NCI-H146 (cell line): Measurements from ENCODE around the gene MAP7.
"Not testable (repeated sequence)": the region's sequence is repeated elsewhere in the genome, so short reads cannot be mapped to it uniquely, and the experiment has no call there.

ENCODE experiments used
- DNase-seq: peaks from one replicate; lab custom pipeline; 2025; lab: John Stamatoyannopoulos, UW

Gene MAP7

GRCh38 chr6:136424901-136425300, 125.3 kb downstream of the MAP7 start:
- DNase-seq, result no peak

DNA sequence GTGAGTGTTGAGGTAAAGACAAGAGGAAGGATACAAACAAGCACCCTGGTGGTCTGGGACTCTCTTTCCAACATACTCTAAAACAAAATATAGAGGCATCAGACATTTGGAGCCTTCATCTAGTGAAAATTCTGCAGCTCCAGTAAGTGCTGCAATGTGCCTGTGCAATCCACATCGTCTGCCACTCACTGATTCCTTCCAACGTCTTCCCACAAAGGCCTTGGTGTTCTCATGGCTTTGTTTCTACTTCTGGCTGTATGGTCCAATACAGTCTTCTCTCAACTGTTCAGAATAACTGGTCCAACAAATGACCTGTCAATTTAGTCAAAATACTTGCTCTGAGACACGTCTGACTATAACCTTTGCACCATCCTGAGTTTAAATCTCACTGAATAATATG, 125.8 kb downstream of the MAP7 start:
- no peak for DNase-seq

GRCh38 chr6:136421537-136422158, 128.6 kb downstream of the MAP7 start:
- DNase-seq, result no peak

DNA sequence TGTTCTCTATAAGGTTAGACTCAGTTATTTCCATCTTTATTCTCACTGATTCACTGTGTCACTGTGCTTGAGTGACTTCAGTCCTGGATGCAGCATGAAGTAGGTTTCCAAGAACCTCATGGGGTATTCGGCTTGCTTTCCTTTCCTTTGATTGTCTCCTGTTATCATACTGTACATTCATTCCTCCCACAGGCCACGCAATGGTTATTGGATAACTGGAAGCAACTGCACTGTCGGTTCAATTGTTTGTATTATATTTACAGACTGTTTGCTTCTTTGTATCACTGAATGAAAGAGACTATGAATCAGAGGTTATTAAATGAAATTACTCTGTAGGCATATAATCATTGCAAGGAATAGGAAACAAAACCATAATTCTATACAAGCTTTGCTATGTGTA, 129.4 kb downstream of the MAP7 start:
- peak; percentile 79 for DNase-seq

- DNase-seq, result no peak
Measured at GRCh38 chr6:136415351-136416007, 134.7 kb downstream of the MAP7 start.

GRCh38 chr6:136412410-136412809, 137.8 kb downstream of the MAP7 start:
- no peak for DNase-seq

DNA sequence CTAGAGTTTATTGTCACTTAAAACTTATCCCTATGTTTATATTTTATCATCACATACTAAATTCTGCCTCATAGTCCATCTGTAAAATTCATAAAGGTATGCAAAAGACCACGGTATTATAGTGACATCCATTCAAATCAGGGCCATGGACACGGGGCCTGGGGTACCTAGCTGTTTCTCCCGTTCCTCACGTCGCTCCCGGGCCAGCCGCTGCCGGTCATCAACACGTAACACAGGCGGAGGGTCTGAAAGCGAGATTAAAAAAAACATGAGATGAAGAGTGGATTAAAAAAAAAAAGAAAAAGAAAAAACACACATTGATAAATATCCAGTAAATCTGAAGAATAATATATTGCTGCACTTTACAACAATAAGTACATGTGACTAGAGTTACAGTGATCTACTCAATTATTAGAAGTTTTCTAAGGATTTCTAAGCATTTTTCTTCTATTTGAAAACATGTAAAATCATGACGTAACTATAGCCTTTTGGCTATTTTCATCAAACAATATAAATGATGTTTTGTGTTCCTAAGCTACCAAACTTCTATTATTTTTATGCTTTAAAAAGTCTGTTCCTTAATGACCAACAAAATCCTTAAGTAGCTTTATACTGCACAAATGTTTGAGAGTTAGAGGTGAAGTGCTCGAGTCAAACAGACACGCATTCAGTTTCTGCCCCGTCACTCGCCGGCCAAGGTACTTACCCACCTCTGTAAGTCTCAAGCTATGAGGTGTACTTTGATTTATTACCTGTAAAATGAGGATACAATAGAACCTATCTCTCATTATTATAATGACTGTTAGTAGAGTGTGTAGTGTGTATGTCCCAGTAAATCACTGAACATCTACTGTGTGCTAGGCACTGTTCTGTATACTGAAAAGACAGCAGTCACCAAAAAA, 138.5 kb downstream of the MAP7 start:
- no peak for DNase-seq

DNA sequence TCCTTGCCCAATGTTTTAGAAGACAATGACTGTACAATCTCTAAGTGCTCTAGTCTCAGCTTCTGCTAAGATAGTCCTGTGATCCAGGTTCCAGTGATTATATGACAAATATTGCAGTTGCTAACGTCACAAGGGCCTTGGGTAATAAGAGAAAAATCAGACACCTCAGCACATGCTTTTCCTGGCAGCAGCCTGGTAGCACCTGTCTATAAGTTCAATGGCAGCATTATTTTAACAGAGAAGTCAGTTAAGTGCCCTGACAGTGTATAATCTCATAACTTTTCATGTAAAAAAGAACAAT, 139.2 kb downstream of the MAP7 start:
- no peak for DNase-seq

- no peak for DNase-seq
Measured at GRCh38 chr6:136410201-136411024, 139.8 kb downstream of the MAP7 start.

DNA sequence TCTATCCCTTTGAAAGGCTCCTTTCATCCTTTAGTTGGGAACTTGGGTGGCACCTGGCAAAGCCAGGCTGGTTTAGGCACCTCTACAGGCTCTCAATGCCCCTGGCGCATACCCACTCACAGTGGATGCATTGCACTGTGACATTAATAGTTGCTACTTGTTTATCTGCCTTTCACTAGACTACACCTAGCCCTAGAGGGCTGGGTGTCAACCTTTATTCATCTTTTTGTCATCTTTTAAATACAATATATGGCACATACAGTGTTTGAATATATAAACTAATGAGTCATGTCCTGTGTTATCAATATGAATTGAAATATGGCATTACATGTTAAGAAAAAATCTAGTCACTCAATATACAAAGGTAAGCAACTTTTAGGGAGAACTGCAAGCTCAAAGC, 140.6 kb downstream of the MAP7 start:
- no peak for DNase-seq

GRCh38 chr6:136408204-136408603, 142.0 kb downstream of the MAP7 start:
- no peak for DNase-seq

- DNase-seq, result no peak
Measured at GRCh38 chr6:136405420-136406029, 144.7 kb downstream of the MAP7 start.

GRCh38 chr6:136404627-136405419, 145.4 kb downstream of the MAP7 start:
- DNase-seq, result no peak

GRCh38 chr6:136404007-136404406, 146.2 kb downstream of the MAP7 start:
- no peak for DNase-seq

DNA sequence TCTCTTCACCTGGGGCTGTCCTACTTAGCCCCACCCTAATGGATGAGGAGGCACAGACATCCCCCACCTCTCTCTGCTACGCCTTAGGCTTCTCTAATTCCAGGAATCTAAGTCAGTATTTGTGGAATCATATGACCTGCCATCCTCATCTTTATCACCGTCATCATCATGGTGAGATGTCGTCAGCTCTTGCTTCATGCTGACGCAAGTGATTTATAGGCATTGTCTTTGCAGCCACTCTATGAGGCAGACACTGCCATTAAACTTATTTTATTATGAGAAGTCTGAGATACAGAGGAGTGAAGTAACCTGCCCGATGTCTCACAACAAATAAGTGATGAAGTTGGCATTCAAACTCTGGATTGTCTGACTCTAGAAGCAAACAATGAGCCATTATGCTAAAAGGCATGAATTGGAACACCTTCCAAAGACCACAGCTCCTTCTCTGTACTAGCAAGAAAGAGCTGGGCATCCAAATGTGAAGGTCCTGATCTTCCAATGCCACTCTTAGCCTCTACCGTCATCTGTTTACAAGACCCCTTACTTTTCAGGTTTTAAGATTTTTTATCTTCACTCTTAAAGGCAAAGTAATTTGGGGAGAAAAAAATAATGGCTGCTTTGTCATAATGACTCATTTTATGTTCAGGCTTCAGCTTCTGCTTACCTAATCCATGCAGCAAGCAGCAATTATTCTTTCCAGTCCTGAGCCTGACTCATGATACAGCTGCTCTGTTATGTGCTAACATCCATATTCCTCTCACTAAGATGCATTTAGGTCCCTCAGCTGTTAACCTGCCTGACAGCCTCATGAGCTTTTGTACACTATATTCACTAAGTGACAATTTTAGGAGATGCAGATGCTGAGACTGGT, 146.9 kb downstream of the MAP7 start:
- no peak for DNase-seq

GRCh38 chr6:136401749-136402148, 148.5 kb downstream of the MAP7 start:
- no peak for DNase-seq

GRCh38 chr6:136401236-136401635, 149.0 kb downstream of the MAP7 start:
- not testable (repeated sequence) for DNase-seq

DNA sequence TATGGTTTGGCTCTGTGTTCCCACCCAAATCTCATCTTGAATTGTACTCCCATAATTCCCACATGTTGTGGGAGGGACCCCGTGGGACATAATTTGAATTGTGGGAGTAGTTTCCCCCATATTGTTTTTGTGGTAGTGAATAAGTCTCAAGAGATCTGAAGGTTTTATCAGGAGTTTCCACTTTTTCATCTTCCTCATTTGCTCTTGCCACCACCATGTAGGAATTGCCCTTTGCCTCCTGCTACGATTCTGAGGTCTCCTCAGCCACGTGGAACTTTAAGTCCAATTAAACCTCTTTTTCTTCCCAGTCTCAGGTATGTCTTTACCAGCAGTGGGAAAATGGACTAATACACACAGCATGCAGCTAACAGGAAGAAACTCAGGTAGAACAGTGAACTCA, 151.8 kb downstream of the MAP7 start:
- DNase-seq, result no peak

DNA sequence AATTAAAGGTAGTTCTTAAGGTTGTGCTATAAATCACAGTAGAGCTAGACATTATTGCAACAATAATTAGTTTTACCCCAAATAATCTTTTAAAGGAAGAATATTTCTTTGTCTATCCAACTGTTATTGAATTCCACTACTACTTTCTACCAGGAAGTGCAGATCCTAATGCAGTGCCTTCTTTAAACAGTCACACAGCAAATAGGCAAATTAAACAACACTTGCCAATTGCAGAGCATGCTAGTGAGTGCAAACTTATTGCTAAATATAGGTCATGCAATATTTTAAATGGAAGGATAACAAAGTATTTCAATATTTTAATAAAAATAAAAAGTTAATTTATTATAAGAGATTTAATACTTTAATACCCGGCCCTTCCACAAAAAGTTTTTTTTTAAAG, 153.3 kb downstream of the MAP7 start:
- DNase-seq, result no peak

- DNase-seq, result not testable (repeated sequence)
Measured at GRCh38 chr6:136390959-136391358, 159.3 kb downstream of the MAP7 start.
